GM18951 (cell line): ENCODE results near the gene HSPBP1.

Experiments
- POLR2A ChIP-seq: IDR thresholded peaks from 4 replicates; pipeline ENCODE4 v1.6.1; 2011; ENCODE audit warnings: mild to moderate bottlenecking; ENCODE audit not compliant: insufficient read length, insufficient read depth; ENCODE audit errors: extremely low read depth
- in situ Hi-C: fragments of 300-500 bp; cut with MboI; formaldehyde crosslinking; loops from one replicate; pipeline ENCODE4 v1.12.0; 2022; ENCODE audit warnings: low sequenced_read_pairs, mixed read lengths, inconsistent platforms; ENCODE audit not compliant: unreplicated experiment

HSPBP1 gene

GRCh38 chr19:55241935-55242464 lies 37.9 kb downstream of the HSPBP1 start:
- no peak for TF ChIP-seq POLR2A
- in situ Hi-C loops, result no loop called here

- in situ Hi-C loops, result no loop called here
- TF ChIP-seq POLR2A, result no peak
Measured at GRCh38 chr19:55241143-55241934, 38.6 kb downstream of the HSPBP1 start.

- in situ Hi-C loops, result no loop called here
- no peak for TF ChIP-seq POLR2A
Measured at GRCh38 chr19:55240713-55241020, 39.2 kb downstream of the HSPBP1 start.

- TF ChIP-seq POLR2A, result no peak
- in situ Hi-C loops, result no loop called here
Measured at GRCh38 chr19:55239004-55239403, 40.9 kb downstream of the HSPBP1 start.

- TF ChIP-seq POLR2A, result no peak
- in situ Hi-C loops, result no loop called here
Measured at GRCh38 chr19:55238030-55238429, 41.9 kb downstream of the HSPBP1 start.

GRCh38 chr19:55232986-55233385 lies 46.9 kb downstream of the HSPBP1 start:
- in situ Hi-C loops, result no loop called here
- no peak for TF ChIP-seq POLR2A

- in situ Hi-C loops, result no loop called here
- no peak for TF ChIP-seq POLR2A
Measured at GRCh38 chr19:55232286-55232602, 47.7 kb downstream of the HSPBP1 start.

GRCh38 chr19:55231391-55232285 lies 48.3 kb downstream of the HSPBP1 start:
- no peak for TF ChIP-seq POLR2A
- in situ Hi-C loops, result no loop called here

- in situ Hi-C loops, result no loop called here
- no peak for TF ChIP-seq POLR2A
Measured at GRCh38 chr19:55230780-55231179, 49.1 kb downstream of the HSPBP1 start.

- no peak for TF ChIP-seq POLR2A
- in situ Hi-C loops, result no loop called here
Measured at GRCh38 chr19:55230329-55230728, 49.6 kb downstream of the HSPBP1 start.

GRCh38 chr19:55229789-55230182 lies 50.1 kb downstream of the HSPBP1 start:
- in situ Hi-C loops, result no loop called here
- no peak for TF ChIP-seq POLR2A

- in situ Hi-C loops, result no loop called here
Measured at GRCh38 chr19:55229145-55229788, 50.6 kb downstream of the HSPBP1 start.

GRCh38 chr19:55228403-55229031 lies 51.4 kb downstream of the HSPBP1 start, which contains the start of gene TMEM86B:
Gene TMEM86B, minus strand, starts transcription at chr19:55228763. Its CDS starts 22 bp downstream, at chr19:55228741.
- no peak for TF ChIP-seq POLR2A
- in situ Hi-C loops, result no loop called here

More at GRCh38 chr19:55229145-55229788, 50.6 kb downstream of the HSPBP1 start:
- no peak for TF ChIP-seq POLR2A
